Retinal pigment epithelial cell (primary cell): ENCODE measurements around the gene PMS1.
A peak's percentile ranks its signal among the peaks of the same experiment; 100 is the strongest.

Source experiments
- DNase-seq: peaks from one replicate; pipeline ENCODE4 v3.0.0-alpha.2; 2010; ENCODE audit warnings: low read depth
- H3K4me3 ChIP-seq: 2 replicates; pipeline ENCODE4 v1.5.1; 2011; ENCODE audit warnings: mild to moderate bottlenecking, low read length, control low read depth, moderate library complexity
- CTCF ChIP-seq: conservative IDR thresholded peaks from 2 replicates; pipeline ENCODE4 v1.5.1; 2011; ENCODE audit warnings: low read depth, low read length, control low read depth, inconsistent platforms

The PMS1 gene

GRCh38 chr2:189818249-189819038 lies 34.2 kb downstream of the PMS1 start:
- DNase-seq, result no peak
- no peak overlapping the region for H3K4me3 ChIP-seq
- TF ChIP-seq CTCF, result no peak

- no peak for TF ChIP-seq CTCF
- no peak for DNase-seq
- no peak overlapping the region for H3K4me3 ChIP-seq
Observed at GRCh38 chr2:189819297-189819704, 35.1 kb downstream of the PMS1 start.

GRCh38 chr2:189821953-189822748 lies 37.9 kb downstream of the PMS1 start:
- H3K4me3 ChIP-seq, result no peak overlapping the region
- DNase-seq, result peak; percentile 31
- no peak for TF ChIP-seq CTCF

GRCh38 chr2:189824694-189825396 lies 40.6 kb downstream of the PMS1 start:
- H3K4me3 ChIP-seq, result no peak overlapping the region
- no peak for TF ChIP-seq CTCF
- DNase-seq, result no peak

- TF ChIP-seq CTCF, result no peak
- no peak overlapping the region for H3K4me3 ChIP-seq
- no peak for DNase-seq
Observed at GRCh38 chr2:189826039-189826438, 41.8 kb downstream of the PMS1 start.

- no peak overlapping the region for H3K4me3 ChIP-seq
- no peak for TF ChIP-seq CTCF
- DNase-seq, result no peak
Observed at GRCh38 chr2:189829102-189829833, 45.0 kb downstream of the PMS1 start.
